ENCODE results near the gene PMEPA1.

PMEPA1 gene

DNA sequence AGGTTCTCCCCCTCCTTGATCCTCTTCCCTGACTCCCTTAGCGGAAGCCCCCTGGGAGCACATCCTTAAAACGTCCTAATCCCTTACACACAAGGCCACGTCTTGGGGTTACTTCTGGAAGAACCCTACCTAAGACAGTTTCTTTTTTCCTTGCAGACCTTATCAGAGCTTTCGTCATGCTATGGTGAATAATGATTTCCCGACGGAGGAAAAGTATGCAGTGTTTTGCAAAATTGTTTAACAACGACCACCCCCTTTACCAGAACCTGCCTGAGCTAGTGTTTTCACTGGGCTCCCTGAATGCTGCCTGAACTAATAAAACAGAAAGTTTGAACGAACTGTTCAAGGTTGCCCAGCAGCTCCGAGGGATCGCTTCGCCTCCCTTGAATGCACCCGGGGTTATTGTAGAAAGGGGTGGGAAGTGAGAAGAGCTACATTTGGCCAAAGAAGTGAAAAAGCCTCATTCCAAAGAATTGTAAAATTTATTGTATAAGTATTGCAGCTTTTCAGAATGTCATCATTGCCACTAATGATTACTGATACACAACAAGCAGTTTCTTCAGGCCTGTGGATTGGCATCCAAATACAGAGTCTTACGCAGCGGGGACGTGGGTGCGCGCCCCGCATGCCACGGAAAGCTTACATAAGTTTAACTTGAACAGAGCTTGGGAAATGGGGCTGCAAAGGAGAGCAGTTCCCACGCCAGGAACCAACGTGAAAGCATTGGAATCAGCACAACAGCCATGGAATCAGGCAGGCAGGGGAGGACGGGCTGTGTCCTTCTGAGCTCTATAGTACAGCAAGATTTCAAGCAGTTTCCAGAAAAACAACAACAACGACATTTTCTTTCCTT, 61.7 kb downstream of the PMEPA1 start:
- no peak for DNase-seq (ENCODE audit: low spot score)
- no peak for TF ChIP-seq CTCF (IDR thresholded peaks at IDR 0.05)
- Histone ChIP-seq H3K27ac (no peak overlapping the region), H3K4me3 (no peak overlapping the region)

GRCh38 chr20:57647006-57647932, 62.5 kb downstream of the PMEPA1 start:
- DNase-seq (ENCODE audit: low spot score) = peak; percentile 52
- Histone ChIP-seq H3K27ac (no peak overlapping the region), H3K4me3 (no peak overlapping the region)
- TF ChIP-seq CTCF (IDR thresholded peaks at IDR 0.05) = no peak

- Histone ChIP-seq H3K27ac (no peak overlapping the region), H3K4me3 (no peak overlapping the region)
- DNase-seq (ENCODE audit: low spot score) = no peak
- no peak for TF ChIP-seq CTCF (IDR thresholded peaks at IDR 0.05)
Observed at GRCh38 chr20:57638895-57639236, 70.9 kb downstream of the PMEPA1 start.

GRCh38 chr20:57638173-57638894, 71.5 kb downstream of the PMEPA1 start:
- no peak for DNase-seq (ENCODE audit: low spot score)
- Histone ChIP-seq H3K4me3 (no peak overlapping the region), H3K27ac (no peak overlapping the region)
- no peak for TF ChIP-seq CTCF (IDR thresholded peaks at IDR 0.05)

GRCh38 chr20:57633945-57634491, 75.8 kb downstream of the PMEPA1 start:
- H3K4me3 ChIP-seq = no peak overlapping the region
- no peak for DNase-seq (ENCODE audit: low spot score)
- no peak for TF ChIP-seq CTCF (IDR thresholded peaks at IDR 0.05)
- no peak overlapping the region for H3K27ac ChIP-seq

DNA sequence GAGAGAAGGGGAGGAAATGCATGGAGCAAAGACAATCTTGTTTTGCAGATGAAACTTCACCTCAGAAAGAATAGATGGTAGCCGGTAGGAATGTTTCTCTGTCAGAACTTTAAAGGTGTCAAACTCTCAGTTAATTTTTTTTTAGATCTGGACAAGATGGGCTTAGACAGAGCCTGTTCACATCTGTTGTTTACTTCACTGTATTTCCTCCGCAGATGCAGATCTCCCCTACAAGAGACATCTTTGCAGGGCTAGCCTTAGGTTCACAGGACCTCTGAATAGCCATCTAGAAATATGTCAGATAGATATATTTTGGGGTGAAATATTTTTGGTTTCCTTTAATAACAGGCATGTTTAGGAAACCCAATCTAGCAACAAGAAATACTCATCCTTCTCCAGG, 77.5 kb downstream of the PMEPA1 start:
- no peak for DNase-seq (ENCODE audit: low spot score)
- Histone ChIP-seq H3K27ac (no peak overlapping the region), H3K4me3 (no peak overlapping the region)
- TF ChIP-seq CTCF (IDR thresholded peaks at IDR 0.05) = no peak

All from coronary artery (tissue), 2 donors.